ENCODE results near the gene PCED1A.
A peak's percentile ranks its signal among the peaks of the same experiment; 100 is the strongest.
"Not testable (repeated sequence)": the region's sequence is repeated elsewhere in the genome, so short reads cannot be mapped to it uniquely, and the experiment has no call there.

Gene PCED1A

GRCh38 chr20:2826655-2827054 lies 13.8 kb downstream of the PCED1A start:
- DNase-seq (ENCODE audit: low read depth, low spot score), result no peak

DNA sequence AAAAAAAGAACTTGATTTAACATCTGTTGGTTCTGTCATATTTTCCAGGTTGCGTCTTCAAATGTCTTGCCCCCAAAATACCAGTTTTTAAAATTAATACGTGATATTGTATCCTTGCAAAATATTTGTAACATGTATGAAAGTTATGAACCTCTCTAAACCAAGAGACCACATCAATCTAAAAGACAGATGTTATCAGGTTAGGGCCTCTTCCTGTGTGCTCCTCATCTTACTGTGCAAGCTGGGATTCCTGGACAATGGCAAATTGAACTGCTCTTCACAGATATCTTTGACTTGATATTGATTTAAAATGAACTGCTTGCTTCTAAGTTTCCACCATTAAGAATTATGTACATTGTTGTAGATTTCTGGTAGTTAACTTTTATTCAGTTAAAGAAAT lies 14.7 kb downstream of the PCED1A start:
- no peak for DNase-seq (ENCODE audit: low read depth, low spot score)

GRCh38 chr20:2822073-2822472 lies 18.4 kb downstream of the PCED1A start:
- DNase-seq (ENCODE audit: low read depth, low spot score), result no peak

DNA sequence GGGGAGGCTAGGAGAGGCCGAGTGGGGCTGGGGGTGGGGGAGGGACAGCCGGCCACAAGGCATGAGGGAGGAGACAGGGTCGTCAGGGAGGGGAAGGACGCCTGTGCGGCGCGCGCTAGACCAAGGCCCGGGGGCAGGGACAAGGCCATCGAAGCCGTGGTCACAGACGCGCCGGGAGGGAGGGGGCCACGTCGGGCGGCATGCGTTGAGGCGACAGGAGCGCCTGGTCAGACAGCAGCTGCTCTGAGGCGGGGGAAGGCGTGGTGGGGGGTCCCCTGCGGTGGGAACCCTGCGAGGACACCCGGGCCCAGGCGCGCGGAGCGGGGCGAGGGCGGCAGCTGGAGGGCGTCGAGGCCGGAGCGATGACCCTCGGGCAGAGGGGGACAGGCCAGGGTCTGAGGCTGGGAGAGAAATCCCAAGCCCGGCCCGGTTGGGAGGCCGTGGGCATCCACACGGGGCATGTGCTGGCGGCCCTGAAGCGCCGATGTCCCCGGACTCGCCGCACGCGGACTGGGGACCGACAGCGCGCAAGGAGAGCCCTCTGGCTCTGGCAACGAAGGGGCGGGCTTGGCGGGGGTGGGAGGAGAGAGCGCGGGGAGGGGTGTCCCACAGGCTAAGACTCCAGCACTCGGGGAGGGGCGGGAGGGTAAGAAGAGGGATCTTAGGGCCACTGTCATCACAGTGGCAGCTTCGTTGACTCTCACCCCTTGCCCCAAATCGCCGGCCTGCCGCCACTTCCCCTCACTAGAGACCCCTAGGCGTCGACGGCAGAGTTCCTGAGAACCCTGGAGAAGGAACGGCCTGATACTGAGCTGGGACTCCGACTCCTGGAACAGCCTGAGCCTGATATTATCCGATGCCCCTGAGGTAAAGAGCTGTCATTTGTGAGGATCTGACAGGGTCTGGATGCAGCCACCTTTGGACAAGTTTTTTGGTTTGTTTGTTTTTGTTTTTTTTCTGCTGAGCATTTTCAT lies 19.3 kb downstream of the PCED1A start:
- no peak for DNase-seq (ENCODE audit: low read depth, low spot score)

GRCh38 chr20:2820084-2820895 lies 20.2 kb downstream of the PCED1A start:
- no peak for DNase-seq (ENCODE audit: low read depth, low spot score)

DNA sequence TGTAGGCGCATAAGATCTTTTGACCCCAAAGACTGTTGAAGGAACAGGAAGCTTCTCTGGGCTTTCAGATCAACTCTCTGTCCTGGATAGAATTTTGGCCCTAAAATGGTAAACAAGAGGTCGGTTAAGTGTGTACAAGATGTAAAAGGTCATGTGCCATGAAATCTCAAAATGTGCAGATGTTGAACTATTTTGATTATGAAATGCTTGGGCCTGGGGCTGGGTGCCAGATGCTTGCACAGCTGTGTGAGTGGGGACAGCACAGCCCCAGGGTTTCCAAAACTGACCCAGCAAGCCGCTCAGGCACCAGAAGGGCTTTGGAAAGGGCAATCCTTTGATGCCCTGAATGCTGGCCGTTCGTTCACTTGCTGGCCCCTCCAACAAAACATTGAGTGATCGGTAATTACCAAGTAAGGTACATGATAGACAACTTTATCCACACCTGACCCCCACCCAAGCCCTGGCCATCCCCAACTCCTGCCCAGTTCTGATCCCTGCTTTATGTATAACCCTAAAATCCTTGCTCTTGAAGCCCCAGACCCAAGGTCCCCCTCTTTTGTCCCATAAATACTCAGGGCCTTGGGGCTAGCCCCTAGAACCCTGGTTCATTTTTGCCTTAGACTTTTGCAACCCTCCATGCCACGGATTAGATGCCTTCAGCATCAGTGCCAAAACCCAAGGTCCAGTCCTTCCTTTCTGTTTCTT lies 22.4 kb downstream of the PCED1A start:
- no peak for DNase-seq (ENCODE audit: low read depth, low spot score)

DNA sequence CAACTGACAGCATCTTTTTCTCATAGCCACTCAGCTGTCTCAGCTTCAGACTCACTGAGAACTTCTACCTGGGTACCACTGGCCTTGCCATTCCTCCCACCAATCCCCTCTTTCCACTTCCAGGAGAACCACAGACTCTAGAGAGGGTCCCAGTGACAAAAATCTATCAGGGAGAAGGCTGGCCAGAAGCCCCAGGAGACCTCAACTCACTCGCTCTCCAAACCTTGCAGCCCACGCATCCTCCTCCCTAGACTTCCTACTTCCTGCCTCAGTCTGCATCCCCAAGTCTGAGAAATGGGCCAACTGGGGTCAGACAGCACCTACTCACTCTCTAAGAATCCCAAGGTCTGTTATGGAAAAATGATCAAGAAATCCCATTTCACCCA lies 23.1 kb downstream of the PCED1A start:
- no peak for DNase-seq (ENCODE audit: low read depth, low spot score)

DNA sequence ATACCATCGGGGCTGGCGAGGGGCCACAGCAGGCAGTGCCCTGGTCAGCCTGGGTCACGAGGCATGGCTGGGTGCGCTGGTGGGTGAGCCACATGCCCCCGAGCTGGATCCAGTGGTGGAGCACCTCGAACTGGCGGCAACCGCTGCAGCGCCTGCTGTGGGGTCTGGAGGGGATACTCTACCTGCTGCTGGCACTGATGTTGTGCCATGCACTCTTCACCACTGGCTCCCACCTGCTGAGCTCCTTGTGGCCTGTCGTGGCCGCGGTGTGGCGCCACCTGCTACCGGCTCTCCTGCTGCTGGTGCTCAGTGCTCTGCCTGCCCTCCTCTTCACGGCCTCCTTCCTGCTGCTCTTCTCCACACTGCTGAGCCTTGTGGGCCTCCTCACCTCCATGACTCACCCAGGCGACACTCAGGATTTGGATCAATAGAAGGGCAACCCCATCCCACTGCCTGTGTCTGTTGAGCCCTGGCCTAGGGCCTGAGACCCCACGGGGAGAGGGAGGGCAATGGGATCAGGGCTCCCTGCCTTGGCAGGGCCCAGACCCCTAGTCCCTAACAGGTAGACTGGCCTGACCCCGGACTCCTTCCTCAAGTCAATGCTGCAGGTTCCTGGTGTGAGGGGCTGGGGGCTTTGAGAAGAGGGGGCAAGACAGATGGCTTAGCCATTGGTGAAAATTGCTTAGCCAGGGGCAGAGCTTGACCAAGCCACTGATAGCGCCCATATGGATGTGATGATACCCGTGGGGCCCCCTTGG lies 23.7 kb downstream of the PCED1A start:
- DNase-seq (ENCODE audit: low read depth, low spot score), result no peak

DNA sequence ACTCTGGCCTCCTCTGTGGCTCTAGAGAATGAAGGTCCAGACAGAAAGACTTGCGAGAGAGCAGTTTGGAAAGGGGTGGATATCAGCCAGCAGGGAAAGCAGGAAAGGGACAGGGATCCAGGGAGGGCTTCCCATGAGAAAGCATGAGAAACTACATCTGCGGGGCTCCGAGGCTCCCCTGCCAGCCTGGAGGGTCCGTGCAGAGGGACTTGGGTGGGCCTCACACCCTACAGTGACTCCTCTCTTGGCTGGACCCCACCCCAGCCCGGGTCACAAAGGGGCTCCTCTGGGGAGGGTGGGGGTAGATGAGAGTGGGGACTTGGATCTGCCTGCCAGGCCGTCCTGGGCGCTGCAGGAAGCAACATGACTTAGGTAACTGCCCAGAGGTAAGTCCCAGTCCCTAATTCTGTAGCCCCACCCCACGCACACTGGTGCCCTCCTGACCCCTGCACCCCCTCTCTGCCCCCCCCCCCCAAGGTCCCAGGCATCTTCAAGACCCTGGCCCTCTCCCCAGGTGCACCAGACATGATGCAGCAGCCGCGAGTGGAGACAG lies 24.3 kb downstream of the PCED1A start, which contains the start of gene TMEM239:
Gene TMEM239 (plus strand): TSS at position 335 of the 553 bp plus-strand sequence. CDS start 191 bp downstream, at position 526.
- no peak for DNase-seq (ENCODE audit: low read depth, low spot score)

GRCh38 chr20:2815242-2815900 lies 25.1 kb downstream of the PCED1A start:
- DNase-seq (ENCODE audit: low read depth, low spot score), result no peak

GRCh38 chr20:2814587-2815051 lies 25.8 kb downstream of the PCED1A start, which contains the start of gene C20orf141:
Gene C20orf141, plus strand, starts transcription at chr20:2814987. Its CDS starts 198 bp downstream, at chr20:2815185.
- DNase-seq (ENCODE audit: low read depth, low spot score), result peak; percentile 95

DNA sequence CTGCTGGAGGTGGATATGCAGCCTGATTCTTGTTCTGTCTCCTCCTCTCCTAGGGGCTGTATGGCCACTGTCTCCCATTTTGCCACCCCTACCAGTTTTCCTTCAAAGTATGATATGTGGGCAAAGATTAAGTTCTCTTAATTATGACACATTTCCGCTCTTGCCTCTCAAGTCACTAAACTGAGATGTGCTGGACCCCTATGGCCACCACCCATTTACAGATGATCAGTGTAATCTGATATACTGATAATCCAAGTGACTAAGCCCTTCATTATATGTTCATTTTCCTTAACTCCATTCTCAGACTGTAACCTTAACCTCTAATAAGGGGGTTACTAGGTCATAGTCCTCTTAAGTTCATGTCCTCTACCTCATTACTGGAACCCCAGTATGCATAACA lies 26.4 kb downstream of the PCED1A start:
- no peak for DNase-seq (ENCODE audit: low read depth, low spot score)

DNA sequence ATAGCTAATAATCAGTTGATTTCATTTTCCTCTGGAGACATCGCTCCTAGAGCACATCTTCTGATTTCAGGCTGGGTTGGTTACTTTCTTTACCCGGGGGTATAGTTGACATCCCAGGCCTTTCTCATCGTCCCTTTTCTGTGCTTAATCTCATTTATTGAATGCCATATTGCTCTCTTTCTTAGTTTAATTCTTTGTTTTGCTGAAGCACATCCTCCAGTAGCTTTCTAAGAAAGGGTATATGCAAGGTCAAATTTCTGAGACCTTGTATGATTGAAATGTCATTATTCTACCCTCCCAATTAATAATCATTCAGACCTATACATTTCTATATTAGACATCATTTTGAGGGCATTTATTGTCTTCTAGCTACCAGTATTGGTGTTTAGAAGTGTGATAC lies 28.3 kb downstream of the PCED1A start:
- DNase-seq (ENCODE audit: low read depth, low spot score), result no peak

DNA sequence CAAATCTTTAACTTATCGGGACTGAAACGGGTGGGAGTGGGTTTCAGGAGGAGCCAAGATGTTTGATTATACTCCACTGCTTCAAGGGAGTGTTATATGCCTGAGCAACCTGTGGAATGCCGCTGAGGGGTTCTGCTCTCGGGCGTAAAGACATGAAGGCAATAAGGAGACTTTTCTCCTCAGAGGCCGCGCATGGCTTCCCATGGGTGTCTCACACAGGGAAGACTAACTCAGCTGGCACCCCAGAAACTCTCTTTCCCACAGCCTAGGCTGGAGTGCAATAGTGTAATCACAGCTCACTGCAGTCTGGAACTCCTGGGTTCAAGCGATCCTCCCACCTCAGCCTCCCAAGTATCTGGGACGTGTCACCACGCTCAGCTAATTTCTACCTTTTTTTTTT lies 30.8 kb downstream of the PCED1A start:
- DNase-seq (ENCODE audit: low read depth, low spot score), result no peak

GRCh38 chr20:2807929-2808328 lies 32.5 kb downstream of the PCED1A start:
- DNase-seq (ENCODE audit: low read depth, low spot score), result not testable (repeated sequence)

- no peak for DNase-seq (ENCODE audit: low read depth, low spot score)
Observed at GRCh38 chr20:2807019-2807418, 33.4 kb downstream of the PCED1A start.

DNA sequence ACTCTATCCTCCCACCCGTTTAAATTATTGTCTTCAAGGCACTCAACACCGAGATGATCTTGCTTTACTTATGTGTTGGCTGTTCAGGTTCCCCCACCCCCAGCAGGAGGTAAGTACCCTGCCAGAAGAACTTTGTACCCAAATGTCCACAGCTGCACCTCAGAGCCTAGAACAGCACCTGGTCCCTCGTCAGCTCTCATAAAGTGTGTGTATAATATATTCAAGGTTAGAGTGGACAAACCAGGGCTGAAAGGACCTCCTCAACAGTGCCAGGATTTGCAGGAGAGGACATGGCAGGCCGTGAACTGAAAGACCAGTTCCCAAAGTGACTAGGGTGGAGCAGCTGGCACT lies 34.1 kb downstream of the PCED1A start:
- DNase-seq (ENCODE audit: low read depth, low spot score), result no peak

DNA sequence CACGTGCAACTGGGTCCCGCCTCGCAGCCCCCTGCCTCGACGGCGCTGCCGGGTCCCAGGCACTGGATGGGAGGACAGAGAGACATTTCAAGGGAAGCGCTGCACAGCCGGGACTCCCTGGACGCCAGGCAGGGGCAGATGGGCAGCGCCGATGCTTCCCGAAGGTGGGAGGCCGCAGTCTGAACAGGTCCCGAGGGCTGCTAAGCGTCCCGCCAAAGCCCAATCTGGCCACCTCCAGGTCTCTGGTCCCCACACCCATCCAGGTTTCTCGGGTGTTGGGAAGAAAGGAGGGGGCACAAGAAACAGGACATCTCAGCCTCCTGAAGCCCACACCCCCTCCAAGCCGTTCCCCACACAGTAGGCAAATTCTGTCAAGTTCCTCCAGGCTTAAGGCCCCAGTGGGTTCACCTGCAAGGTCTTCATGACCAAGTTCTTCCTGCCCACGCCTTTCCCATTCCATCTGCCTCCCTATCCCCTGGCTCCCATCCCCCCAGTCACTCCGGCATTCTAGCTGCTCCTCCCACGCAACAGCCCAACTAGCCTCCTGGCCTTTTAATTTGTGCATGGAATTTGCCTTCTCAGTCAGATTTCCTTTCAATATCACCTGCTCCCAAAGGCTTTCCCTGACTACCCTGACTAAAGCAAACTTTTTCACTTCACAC lies 34.6 kb downstream of the PCED1A start:
- DNase-seq (ENCODE audit: low read depth, low spot score), result no peak

DNA sequence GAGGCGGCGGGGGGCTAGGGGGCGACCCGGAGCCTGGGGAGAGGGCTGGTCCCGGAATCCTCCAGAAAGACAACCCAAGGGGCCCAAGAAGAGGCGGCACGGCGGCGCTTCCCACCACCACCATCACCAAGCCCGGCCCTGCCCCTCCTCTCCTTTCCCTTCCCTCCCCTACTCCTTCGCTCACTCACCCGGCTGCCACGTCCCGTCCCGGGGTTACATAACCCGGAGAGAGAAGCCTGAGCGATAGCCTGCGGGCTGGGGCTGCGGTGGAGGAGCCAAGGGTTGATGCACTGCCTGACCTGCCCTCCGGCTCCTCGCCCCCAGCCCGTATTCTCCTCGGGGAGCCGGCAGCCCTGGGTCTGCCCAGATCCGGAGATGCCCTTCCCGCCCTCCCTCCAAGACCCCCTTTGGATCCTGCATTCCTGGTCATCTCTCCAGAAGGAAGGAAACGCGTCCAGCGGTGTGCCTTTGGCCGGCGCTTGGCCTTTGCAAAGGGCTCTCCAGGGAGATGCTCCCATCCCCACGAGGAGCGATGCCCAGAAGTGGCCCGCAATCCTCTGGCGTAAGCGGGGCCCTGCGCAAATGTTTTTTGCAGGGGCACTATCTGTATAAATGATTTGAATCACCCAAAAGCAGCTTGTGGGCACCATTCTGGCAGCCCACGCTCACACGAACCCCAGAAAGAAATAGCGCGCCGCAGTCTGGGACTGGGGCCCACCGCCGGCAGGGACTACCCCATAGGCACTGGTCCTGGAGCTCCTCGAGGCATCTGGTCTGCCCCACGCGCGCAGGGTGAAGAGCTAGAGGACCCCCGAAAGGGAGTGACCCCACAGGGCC lies 35.4 kb downstream of the PCED1A start:
- DNase-seq (ENCODE audit: low read depth, low spot score), result no peak

Data from brain pericyte (primary cell).